Measurements from ENCODE around the gene PGGT1B. TPM values are rescaled to one million over a fixed set of nuclear protein-coding genes. Genes with fewer than 3 reads are reported as not detected.

The PGGT1B gene
- total RNA-seq, 3 donors from 2014 or later (not counting 1 experiment from before 2014, with no cell fraction given), result 39.5 to 60.1 (median 46.1) TPM

DNA sequence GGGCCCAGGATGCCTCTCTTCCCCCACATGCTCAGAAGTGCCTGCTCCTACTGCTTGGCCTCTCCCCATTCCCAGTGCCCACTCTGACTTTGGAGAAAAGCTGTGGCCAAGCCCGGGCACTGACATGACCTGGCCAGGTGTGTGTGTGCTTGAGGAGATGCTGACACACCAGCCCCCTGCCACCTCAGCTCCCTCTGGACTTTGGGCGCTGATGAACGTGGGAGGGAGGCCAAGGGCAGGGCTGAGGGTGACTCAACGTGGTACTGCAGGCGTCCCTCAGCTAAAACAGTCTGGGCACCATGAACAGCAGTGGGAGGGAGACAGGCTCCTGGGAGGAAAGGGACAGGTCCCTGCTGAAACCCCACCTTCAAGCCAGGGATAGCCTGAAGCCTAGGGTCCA lies 96.9 kb downstream of the PGGT1B start:
- peaks cover 12% of the 10 kb centered on the region for H3K9me3 ChIP-seq (ENCODE audit: control insufficient read depth, insufficient read depth, low read length)
- Mint-ChIP-seq H3K36me3 (no peaks in the 10 kb centered on the region), H3K9me3 (no peaks in the 10 kb centered on the region), H3K4me1 (peaks cover 4 to 16% of the 10 kb centered on the region in 2 donors), H3K27ac (no peak overlapping the region), H3K4me3 (no peak overlapping the region), H3K27me3 (ENCODE audit: low read depth in 2 of 2) (peaks cover 24 to 42% of the 10 kb centered on the region in 2 donors)
- H3K4me3 ChIP-seq (ENCODE audit: low read length), result no peak overlapping the region
- peaks cover 15% of the 10 kb centered on the region for H3K4me1 ChIP-seq (ENCODE audit: control insufficient read depth, insufficient read depth, low read length)
- peaks cover 18% of the 10 kb centered on the region for H3K27me3 ChIP-seq (ENCODE audit: control insufficient read depth, insufficient read depth, low read length)
- intact Hi-C loops (cut with micrococcal nuclease), result no loop called here
- H3K36me3 ChIP-seq (ENCODE audit: control insufficient read depth, insufficient read depth, low read length), result no peaks in the 10 kb centered on the region
- TF ChIP-seq, protein P1, sequence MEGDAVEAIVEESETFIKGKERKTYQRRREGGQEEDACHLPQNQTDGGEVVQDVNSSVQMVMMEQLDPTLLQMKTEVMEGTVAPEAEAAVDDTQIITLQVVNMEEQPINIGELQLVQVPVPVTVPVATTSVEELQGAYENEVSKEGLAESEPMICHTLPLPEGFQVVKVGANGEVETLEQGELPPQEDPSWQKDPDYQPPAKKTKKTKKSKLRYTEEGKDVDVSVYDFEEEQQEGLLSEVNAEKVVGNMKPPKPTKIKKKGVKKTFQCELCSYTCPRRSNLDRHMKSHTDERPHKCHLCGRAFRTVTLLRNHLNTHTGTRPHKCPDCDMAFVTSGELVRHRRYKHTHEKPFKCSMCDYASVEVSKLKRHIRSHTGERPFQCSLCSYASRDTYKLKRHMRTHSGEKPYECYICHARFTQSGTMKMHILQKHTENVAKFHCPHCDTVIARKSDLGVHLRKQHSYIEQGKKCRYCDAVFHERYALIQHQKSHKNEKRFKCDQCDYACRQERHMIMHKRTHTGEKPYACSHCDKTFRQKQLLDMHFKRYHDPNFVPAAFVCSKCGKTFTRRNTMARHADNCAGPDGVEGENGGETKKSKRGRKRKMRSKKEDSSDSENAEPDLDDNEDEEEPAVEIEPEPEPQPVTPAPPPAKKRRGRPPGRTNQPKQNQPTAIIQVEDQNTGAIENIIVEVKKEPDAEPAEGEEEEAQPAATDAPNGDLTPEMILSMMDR (IDR thresholded peaks at IDR 0.05), result no peak
- H3K27ac ChIP-seq (ENCODE audit: low read length), result no peak overlapping the region
- DNase-seq (no peak), ATAC-seq (no peak)
- 83% methylated on average over 5 of the region's 5 CpGs for WGBS (ENCODE audit: insufficient coverage)

DNA sequence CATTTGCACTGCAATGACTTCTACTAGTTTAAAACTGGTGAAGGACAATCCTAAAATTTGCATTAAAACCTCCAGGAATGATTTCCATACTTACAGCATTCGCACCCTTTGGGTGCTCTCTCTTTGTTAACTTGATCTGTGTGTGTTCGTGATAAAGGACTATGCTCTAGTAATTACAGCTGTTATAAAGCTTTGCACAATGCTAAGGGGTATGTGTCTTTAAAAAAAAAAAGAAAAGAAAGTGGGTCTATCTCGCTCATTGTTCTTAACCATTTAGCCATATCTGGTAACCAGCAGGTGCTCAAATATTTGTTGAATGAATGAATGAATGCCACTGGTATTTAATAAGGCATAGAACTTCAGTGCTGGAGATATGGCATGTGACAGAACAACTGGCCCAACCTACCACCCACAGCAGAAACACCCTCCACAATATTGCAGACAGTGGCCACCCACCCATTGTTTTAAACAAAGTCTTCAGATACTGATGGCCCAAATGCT lies 101.7 kb downstream of the PGGT1B start:
- Mint-ChIP-seq H3K27me3 (ENCODE audit: low read depth in 2 of 2) (peaks cover 34 to 46% of the 10 kb centered on the region in 2 donors), H3K36me3 (no peaks in the 10 kb centered on the region), H3K27ac (no peak overlapping the region), H3K4me1 (no peaks in the 10 kb centered on the region), H3K4me3 (no peak overlapping the region), H3K9me3 (no peaks in the 10 kb centered on the region)
- no peak for ATAC-seq
- WGBS (ENCODE audit: insufficient coverage), result 100% methylated on average over 1 of the region's 3 CpGs
- no peak overlapping the region for H3K27ac ChIP-seq (ENCODE audit: low read length)
- H3K27me3 ChIP-seq (ENCODE audit: control insufficient read depth, insufficient read depth, low read length), result peaks cover 8% of the 10 kb centered on the region
- peaks cover 4% of the 10 kb centered on the region for H3K9me3 ChIP-seq (ENCODE audit: control insufficient read depth, insufficient read depth, low read length)
- intact Hi-C loops (cut with micrococcal nuclease), result no loop called here
- no peak for DNase-seq
- H3K4me1 ChIP-seq (ENCODE audit: control insufficient read depth, insufficient read depth, low read length), result no peaks in the 10 kb centered on the region
- no peaks in the 10 kb centered on the region for H3K36me3 ChIP-seq (ENCODE audit: control insufficient read depth, insufficient read depth, low read length)
- TF ChIP-seq, protein P1 (IDR thresholded peaks at IDR 0.05), result no peak
- no peak overlapping the region for H3K4me3 ChIP-seq (ENCODE audit: low read length)

Other genes starting within 250 kb of the PGGT1B start
- gene TRIM36, start 93.0 kb downstream of the PGGT1B start, total RNA-seq, result 1 to 10 TPM in 1 of 3 donors, under 1 TPM in 2; 0.25 to 1.2 (median 0.38) TPM
- 1 to 10 TPM; 2.5 to 3.7 (median 3.1) TPM for gene CCDC112, start 33.8 kb upstream of the PGGT1B start, total RNA-seq

Data from natural killer cell (primary cell).